Coronary artery (tissue), 2 donors: ENCODE results near the gene MEG3.

ENCODE experiments used
- DNase-seq: peaks from one replicate; pipeline ENCODE4 v3.0.0-alpha.2; 2017; ENCODE audit warnings: low spot score
- H3K27ac ChIP-seq, 2 donors: fragments of 200-600 bp; sonication (generic); one replicate each; pipeline ENCODE4 v1.5.1; 2016 to 2019
- H3K4me3 ChIP-seq: fragments of 200-600 bp; sonication (generic); 2 replicates; pipeline ENCODE4 v1.5.1; 2016; ENCODE audit warnings: mild to moderate bottlenecking, moderate library complexity
- TF ChIP-seq, protein P1 (sequence below): fragments of 200-600 bp; sonication (generic); IDR thresholded peaks from one replicate; pipeline ENCODE4 v1.5.1; 2019; ENCODE audit warnings: antibody characterized with exemption

MEG3 gene

GRCh38 chr14:100850841-100851585 is 25.1 kb downstream of the MEG3 start:
- H3K27ac ChIP-seq: no peak overlapping the region
- TF ChIP-seq, protein P1, sequence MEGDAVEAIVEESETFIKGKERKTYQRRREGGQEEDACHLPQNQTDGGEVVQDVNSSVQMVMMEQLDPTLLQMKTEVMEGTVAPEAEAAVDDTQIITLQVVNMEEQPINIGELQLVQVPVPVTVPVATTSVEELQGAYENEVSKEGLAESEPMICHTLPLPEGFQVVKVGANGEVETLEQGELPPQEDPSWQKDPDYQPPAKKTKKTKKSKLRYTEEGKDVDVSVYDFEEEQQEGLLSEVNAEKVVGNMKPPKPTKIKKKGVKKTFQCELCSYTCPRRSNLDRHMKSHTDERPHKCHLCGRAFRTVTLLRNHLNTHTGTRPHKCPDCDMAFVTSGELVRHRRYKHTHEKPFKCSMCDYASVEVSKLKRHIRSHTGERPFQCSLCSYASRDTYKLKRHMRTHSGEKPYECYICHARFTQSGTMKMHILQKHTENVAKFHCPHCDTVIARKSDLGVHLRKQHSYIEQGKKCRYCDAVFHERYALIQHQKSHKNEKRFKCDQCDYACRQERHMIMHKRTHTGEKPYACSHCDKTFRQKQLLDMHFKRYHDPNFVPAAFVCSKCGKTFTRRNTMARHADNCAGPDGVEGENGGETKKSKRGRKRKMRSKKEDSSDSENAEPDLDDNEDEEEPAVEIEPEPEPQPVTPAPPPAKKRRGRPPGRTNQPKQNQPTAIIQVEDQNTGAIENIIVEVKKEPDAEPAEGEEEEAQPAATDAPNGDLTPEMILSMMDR: no peak
- no peak for DNase-seq
- no peak overlapping the region for H3K4me3 ChIP-seq

GRCh38 chr14:100851586-100851916 is 25.6 kb downstream of the MEG3 start:
- Histone ChIP-seq H3K4me3 (no peak overlapping the region), H3K27ac (no peak overlapping the region)
- TF ChIP-seq, protein P1: no peak
- no peak for DNase-seq

- H3K4me3 ChIP-seq: no peak overlapping the region
- DNase-seq: no peak
- no peak overlapping the region for H3K27ac ChIP-seq
- TF ChIP-seq, protein P1: no peak
Observed at GRCh38 chr14:100851946-100852620, 26.2 kb downstream of the MEG3 start.

DNA sequence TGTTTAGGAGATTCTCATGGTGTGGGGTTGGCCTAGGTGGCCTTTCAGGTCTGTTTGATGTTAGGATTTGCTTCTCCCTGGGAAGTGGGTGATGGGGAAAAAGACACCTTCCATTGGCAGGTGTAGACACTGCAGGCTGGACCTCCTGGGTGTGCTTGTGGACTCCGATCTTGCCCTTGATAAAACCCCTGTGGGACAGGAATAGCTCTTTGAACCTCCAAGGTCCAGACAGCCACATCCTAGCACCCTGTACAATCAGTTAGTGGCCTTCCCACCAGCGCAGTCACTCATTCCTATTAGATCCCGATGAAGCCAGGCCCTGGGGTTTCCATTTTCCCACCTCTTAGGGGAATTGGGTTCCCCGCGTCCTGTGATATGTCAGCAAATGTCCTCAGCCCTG is 28.5 kb downstream of the MEG3 start:
- DNase-seq: no peak
- H3K27ac ChIP-seq: no peak overlapping the region
- TF ChIP-seq, protein P1: no peak
- no peak overlapping the region for H3K4me3 ChIP-seq

DNA sequence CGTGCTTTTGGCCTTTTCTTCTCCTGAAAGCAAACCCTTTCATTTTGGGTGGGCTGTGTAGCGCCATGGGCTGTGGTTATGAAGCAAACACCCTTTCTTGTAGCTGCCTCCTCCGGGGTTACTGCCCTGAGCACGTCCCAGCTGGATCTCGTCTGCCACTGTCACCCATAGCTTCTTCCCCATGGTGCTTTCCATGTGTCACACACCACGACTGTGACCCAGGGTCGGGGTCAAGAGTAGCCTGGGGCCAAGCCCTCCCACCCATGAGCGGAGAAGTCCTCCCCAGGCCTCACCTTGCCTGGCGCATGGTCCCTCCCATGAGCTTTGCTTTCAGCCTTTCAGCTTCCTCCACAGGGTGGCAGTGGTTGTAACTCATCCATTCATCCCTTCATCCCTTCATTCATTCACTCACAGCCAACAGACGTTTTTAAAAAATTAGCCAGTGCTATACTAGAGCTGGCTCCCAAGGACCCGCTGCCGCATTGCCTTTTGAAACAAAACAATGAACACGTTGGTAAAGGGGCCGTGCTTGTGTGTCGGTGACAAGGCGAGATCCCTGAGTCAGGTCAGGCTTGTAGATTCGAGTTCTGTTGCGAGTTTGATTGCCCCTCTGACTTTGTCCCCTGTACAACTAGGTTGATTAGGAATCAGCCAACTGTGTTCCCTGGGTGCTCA is 29.5 kb downstream of the MEG3 start:
- Histone ChIP-seq H3K27ac (no peak overlapping the region), H3K4me3 (no peak overlapping the region)
- DNase-seq: no peak
- TF ChIP-seq, protein P1: no peak

DNA sequence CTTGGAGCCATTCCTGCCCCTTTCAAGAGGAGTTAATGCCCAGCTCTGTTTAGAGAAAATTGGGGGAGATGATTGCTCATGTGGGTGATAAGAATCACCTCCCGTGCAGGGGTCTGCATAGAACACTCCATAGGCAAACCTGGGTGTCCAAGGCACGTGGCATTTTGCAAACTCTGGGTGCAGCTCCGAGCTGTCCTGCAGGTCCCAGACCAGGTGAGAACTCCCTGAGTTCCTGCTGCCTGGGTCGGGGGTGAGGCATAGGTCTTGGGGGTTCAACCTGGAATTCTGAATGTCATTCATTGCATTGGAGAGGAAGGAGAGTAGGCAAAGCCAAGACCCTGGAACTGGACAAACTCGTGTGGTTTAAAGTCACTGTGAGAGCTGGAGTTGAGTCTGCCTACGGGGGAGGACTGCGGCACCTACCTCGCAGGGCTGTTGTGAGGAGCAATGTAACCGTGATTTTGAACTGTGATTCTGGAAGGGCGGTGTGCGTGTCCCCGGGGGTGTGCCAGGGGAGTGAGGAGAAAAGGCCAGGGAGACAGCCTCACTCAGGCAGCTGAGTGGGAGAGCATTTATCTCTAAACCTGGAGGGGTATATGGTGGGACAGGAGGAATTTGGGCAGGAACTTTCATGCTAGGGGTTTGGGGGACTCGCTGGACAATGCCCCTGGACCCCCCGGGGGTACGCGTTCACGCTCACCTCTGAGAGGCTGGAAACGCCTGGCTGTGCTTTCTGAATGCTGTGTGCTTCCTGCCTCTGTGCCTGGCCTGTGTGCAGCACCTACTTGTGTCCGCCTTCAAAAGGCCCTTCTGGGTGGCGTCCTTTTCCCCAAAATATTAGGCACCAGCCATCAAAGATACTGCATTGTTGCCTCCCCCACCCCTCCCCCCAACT is 30.4 kb downstream of the MEG3 start:
- DNase-seq: no peak
- TF ChIP-seq, protein P1: no peak
- Histone ChIP-seq H3K4me3 (no peak overlapping the region), H3K27ac (no peak overlapping the region)
